ENCODE measurements around the gene ZFHX3. TPM values are rescaled to one million over a fixed set of nuclear protein-coding genes. Genes with fewer than 3 reads are reported as not detected.

ZFHX3 gene
- total and polyA plus RNA-seq, 2 donors (not counting 3 experiments of a cell fraction or from before 2014, with no cell fraction given) = 3.7 to 18.8 TPM

DNA sequence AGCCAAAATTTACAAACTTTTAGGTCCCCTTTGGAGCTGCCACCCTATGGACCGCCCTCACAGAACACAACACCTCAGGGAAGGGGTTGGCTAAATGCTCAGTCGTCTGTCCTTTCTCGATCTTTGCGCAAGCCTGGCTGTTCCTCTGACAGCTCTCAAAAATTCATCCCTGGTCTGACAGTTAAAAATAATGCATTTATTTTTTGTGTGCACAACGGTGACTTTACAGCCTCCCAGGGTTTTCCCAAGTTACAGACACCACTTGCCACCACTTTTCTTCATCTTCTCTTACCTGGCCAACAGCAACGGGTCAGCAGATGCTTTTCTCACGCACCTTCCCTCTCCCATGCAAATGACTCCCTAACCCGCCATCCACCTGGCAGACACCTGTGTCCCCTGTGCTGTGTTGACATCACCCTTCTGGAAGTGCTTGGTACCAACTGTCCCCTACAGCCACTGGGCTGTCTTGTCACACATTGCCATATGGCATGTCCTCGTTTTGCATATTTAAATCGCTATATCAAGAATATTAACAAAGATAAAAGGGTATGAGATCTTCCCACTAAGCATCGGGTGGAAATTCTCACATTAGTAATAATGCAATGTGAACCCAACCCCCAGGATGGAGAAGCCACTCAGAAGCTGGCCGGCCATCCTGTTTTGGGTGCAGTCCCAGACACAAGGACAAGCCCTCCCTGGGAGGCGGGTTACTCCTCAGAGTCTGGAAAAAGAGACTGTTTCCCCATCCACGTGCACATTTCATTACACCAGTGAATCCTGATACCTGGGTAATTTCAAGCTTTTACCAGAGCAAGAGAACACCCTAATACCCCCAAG is 187.0 kb downstream of the ZFHX3 start:
- FAIRE-seq = no peak
- dilution Hi-C loops (cut with MboI; ENCODE audit: extremely low pct_ligation_motif_present, low sequenced_read_pairs) = no loop called here
- POLR2A ChIA-PET = no interaction called here

GRCh38 chr16:72859581-72859980 is 188.3 kb downstream of the ZFHX3 start:
- Histone ChIP-seq H2AFZ (ENCODE audit: low read depth, low read length) (no peak overlapping the region), H3K4me2 (ENCODE audit: insufficient read depth, low read length) (no peak overlapping the region)
- dilution Hi-C loops (cut with MboI; ENCODE audit: extremely low pct_ligation_motif_present, low sequenced_read_pairs) = no loop called here

More for the DNA sequence above, 187.0 kb downstream of the ZFHX3 start:
- no peak for DNase-seq (ENCODE audit: low read depth, low spot score)
- Histone ChIP-seq H3K36me3 (ENCODE audit: control insufficient read depth in 2 of 2, extremely low read depth in 1 of 2, insufficient read depth in 2 of 2, low read length in 2 of 2) (no peaks in the 10 kb centered on the region), H3K9ac (replicated peaks; ENCODE audit: extremely low read depth, insufficient read depth, low read length) (no peak overlapping the region), H2AFZ (ENCODE audit: low read depth, low read length) (no peak overlapping the region), H3K27ac (ENCODE audit: insufficient read depth, low read depth, low read length) (no peak overlapping the region), H4K20me1 (replicated peaks; ENCODE audit: control insufficient read depth, extremely low read depth, insufficient read depth, low read length) (no peaks in the 10 kb centered on the region), H3K79me2 (ENCODE audit: control insufficient read depth, insufficient read depth, low read length) (no peaks in the 10 kb centered on the region), H3K9me1 (replicated peaks; ENCODE audit: control insufficient read depth, extremely low read depth, insufficient read depth, low read length) (no peaks in the 10 kb centered on the region), H3K4me3 (replicated peaks in 1 of 3; ENCODE audit: insufficient read depth in 1 of 3, low read depth in 1 of 3, low read length in 3 of 3) (no peak overlapping the region), H3K9me3 (replicated peaks; ENCODE audit: control insufficient read depth, insufficient read depth, low read length) (no peaks in the 10 kb centered on the region), H3K4me2 (ENCODE audit: insufficient read depth, low read length) (no peak overlapping the region), H3K4me1 (ENCODE audit: control insufficient read depth, extremely low read depth, insufficient read depth, low read length) (no peaks in the 10 kb centered on the region), H3K27me3 (ENCODE audit: control insufficient read depth in 2 of 2, insufficient read depth in 2 of 2, low read length in 2 of 2) (no peaks in the 10 kb centered on the region)
- TF ChIP-seq POLR2AphosphoS5 (IDR thresholded peaks at IDR 0.05; ENCODE audit: insufficient read depth, low read depth, low read length) = no peak
- intact Hi-C loops (cut with micrococcal nuclease) = no loop called here
- CTCF ChIA-PET = no interaction called here
- no TSS peak for BruUV-seq (replicated peaks)

More at GRCh38 chr16:72859581-72859980, 188.3 kb downstream of the ZFHX3 start:
- intact Hi-C loops (cut with micrococcal nuclease) = no loop called here
- Histone ChIP-seq H4K20me1 (replicated peaks; ENCODE audit: control insufficient read depth, extremely low read depth, insufficient read depth, low read length) (no peaks in the 10 kb centered on the region), H3K27ac (ENCODE audit: insufficient read depth, low read depth, low read length) (no peak overlapping the region), H3K79me2 (ENCODE audit: control insufficient read depth, insufficient read depth, low read length) (no peaks in the 10 kb centered on the region), H3K4me1 (ENCODE audit: control insufficient read depth, extremely low read depth, insufficient read depth, low read length) (no peaks in the 10 kb centered on the region), H3K27me3 (ENCODE audit: control insufficient read depth in 2 of 2, insufficient read depth in 2 of 2, low read length in 2 of 2) (no peaks in the 10 kb centered on the region), H3K9ac (replicated peaks; ENCODE audit: extremely low read depth, insufficient read depth, low read length) (no peak overlapping the region), H3K9me3 (replicated peaks; ENCODE audit: control insufficient read depth, insufficient read depth, low read length) (no peaks in the 10 kb centered on the region), H3K4me3 (replicated peaks in 1 of 3; ENCODE audit: insufficient read depth in 1 of 3, low read depth in 1 of 3, low read length in 3 of 3) (no peak overlapping the region), H3K36me3 (ENCODE audit: control insufficient read depth in 2 of 2, extremely low read depth in 1 of 2, insufficient read depth in 2 of 2, low read length in 2 of 2) (no peaks in the 10 kb centered on the region), H3K9me1 (replicated peaks; ENCODE audit: control insufficient read depth, extremely low read depth, insufficient read depth, low read length) (no peaks in the 10 kb centered on the region)
- ChIA-PET CTCF (interaction anchor here (0.6 to 1.5 kb wide), 3 partner anchors 27 to 199 kb away, joined by 3 to 5 read pairs (median 3); no protein-coding TSS in a partner anchor), POLR2A (interaction anchor here (0.6 kb wide), 1 partner anchor 1036 kb away, joined by 5 read pairs; no protein-coding TSS in a partner anchor)
- FAIRE-seq (no peak), DNase-seq (ENCODE audit: low read depth, low spot score) (no peak)
- TF ChIP-seq GATA2 (IDR thresholded peaks at IDR 0.05; ENCODE audit: insufficient read depth, insufficient read length, low read depth, low read length) (no peak), POLR2AphosphoS5 (IDR thresholded peaks at IDR 0.05; ENCODE audit: insufficient read depth, low read depth, low read length) (no peak), FOS (IDR thresholded peaks at IDR 0.05; ENCODE audit: borderline replicate concordance, insufficient read depth, low read length) (no peak), JUN (IDR thresholded peaks at IDR 0.05; ENCODE audit: borderline replicate concordance, insufficient read depth, insufficient read length, low read depth) (no peak), EZH2 (IDR thresholded peaks at IDR 0.05; ENCODE audit: borderline replicate concordance, low read depth, low read length, severe bottlenecking) (no peak), POLR2A (IDR thresholded peaks at IDR 0.05; ENCODE audit: low read depth, low read length) (no peak), MYC (IDR thresholded peaks at IDR 0.05; ENCODE audit: low read depth, low read length) (no peak)
- TF ChIP-seq, protein P1, sequence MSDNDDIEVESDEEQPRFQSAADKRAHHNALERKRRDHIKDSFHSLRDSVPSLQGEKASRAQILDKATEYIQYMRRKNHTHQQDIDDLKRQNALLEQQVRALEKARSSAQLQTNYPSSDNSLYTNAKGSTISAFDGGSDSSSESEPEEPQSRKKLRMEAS (IDR thresholded peaks at IDR 0.05; ENCODE audit: insufficient read depth, insufficient read length) = no peak
- TF ChIP-seq, protein P2, sequence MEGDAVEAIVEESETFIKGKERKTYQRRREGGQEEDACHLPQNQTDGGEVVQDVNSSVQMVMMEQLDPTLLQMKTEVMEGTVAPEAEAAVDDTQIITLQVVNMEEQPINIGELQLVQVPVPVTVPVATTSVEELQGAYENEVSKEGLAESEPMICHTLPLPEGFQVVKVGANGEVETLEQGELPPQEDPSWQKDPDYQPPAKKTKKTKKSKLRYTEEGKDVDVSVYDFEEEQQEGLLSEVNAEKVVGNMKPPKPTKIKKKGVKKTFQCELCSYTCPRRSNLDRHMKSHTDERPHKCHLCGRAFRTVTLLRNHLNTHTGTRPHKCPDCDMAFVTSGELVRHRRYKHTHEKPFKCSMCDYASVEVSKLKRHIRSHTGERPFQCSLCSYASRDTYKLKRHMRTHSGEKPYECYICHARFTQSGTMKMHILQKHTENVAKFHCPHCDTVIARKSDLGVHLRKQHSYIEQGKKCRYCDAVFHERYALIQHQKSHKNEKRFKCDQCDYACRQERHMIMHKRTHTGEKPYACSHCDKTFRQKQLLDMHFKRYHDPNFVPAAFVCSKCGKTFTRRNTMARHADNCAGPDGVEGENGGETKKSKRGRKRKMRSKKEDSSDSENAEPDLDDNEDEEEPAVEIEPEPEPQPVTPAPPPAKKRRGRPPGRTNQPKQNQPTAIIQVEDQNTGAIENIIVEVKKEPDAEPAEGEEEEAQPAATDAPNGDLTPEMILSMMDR (IDR thresholded peaks at IDR 0.05; ENCODE audit: extremely low read depth in 1 of 2, insufficient read depth in 1 of 2, low read depth in 1 of 2, low read length in 2 of 2) = no peak
- BruUV-seq (replicated peaks) = no TSS peak

Measured in endothelial cell of umbilical vein (primary cell).